ENCODE results near the gene SLC8A1. TPM values are rescaled to one million over a fixed set of nuclear protein-coding genes. Genes with fewer than 3 reads are reported as not detected.

SLC8A1 gene
- total and polyA plus RNA-seq, 10 of the 15 experiments (the other 5 are each of a cell fraction or from before 2014, with no cell fraction given) = under 0.01 to 1.2 (median 0.01) TPM; not detected in 3

DNA sequence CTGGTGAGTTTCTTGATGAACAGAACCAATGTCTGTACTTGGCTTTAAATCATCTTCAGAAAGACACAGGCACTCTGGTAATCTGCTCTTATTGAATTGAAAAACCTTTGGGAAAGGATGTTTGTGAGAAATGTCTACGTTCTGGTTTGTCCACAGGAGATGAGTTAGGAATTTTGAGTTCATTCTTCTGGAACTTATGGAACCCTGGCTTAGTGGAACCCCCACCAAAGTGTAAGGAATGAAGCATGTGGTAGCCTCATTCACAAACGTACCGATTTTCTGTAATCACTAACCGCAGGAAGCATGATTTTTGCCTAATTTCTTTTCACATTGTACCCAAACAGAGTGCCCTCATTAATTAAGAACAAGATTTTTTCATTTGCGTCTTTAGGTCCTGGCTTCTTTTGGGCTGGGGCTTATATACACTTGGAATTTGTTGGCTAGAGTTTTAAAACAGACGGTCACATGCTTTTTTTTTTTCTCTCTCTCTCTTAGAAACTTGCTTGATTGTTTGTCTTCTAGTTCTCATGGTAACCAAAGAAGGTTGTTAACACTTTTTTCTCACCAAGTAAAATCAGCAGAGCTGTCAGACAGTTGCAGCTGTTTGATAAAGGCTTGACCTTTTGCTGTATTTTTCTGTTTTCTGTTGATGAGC is 358.7 kb downstream of the SLC8A1 start (continued):
- TF ChIP-seq, protein P1, sequence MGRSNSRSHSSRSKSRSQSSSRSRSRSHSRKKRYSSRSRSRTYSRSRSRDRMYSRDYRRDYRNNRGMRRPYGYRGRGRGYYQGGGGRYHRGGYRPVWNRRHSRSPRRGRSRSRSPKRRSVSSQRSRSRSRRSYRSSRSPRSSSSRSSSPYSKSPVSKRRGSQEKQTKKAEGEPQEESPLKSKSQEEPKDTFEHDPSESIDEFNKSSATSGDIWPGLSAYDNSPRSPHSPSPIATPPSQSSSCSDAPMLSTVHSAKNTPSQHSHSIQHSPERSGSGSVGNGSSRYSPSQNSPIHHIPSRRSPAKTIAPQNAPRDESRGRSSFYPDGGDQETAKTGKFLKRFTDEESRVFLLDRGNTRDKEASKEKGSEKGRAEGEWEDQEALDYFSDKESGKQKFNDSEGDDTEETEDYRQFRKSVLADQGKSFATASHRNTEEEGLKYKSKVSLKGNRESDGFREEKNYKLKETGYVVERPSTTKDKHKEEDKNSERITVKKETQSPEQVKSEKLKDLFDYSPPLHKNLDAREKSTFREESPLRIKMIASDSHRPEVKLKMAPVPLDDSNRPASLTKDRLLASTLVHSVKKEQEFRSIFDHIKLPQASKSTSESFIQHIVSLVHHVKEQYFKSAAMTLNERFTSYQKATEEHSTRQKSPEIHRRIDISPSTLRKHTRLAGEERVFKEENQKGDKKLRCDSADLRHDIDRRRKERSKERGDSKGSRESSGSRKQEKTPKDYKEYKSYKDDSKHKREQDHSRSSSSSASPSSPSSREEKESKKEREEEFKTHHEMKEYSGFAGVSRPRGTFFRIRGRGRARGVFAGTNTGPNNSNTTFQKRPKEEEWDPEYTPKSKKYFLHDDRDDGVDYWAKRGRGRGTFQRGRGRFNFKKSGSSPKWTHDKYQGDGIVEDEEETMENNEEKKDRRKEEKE (IDR thresholded peaks at IDR 0.05) = no peak
- no peak for TF ChIP-seq ZNF384 (IDR thresholded peaks at IDR 0.05; ENCODE audit: borderline replicate concordance, low read depth, low read length)
- TF ChIP-seq FOXM1 (IDR thresholded peaks at IDR 0.05; ENCODE audit: low read depth, low read length) = no peak
- TF ChIP-seq MYB (IDR thresholded peaks at IDR 0.05; ENCODE audit: borderline replicate concordance, low read depth, low read length) = no peak
- no peak for TF ChIP-seq SREBF1 (IDR thresholded peaks at IDR 0.05; ENCODE audit: low read length)
- TF ChIP-seq, protein P2, sequence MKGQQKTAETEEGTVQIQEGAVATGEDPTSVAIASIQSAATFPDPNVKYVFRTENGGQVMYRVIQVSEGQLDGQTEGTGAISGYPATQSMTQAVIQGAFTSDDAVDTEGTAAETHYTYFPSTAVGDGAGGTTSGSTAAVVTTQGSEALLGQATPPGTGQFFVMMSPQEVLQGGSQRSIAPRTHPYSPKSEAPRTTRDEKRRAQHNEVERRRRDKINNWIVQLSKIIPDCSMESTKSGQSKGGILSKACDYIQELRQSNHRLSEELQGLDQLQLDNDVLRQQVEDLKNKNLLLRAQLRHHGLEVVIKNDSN (IDR thresholded peaks at IDR 0.05; ENCODE audit: borderline replicate concordance, extremely low read length, insufficient read depth, low read depth, low read length) = no peak

DNA sequence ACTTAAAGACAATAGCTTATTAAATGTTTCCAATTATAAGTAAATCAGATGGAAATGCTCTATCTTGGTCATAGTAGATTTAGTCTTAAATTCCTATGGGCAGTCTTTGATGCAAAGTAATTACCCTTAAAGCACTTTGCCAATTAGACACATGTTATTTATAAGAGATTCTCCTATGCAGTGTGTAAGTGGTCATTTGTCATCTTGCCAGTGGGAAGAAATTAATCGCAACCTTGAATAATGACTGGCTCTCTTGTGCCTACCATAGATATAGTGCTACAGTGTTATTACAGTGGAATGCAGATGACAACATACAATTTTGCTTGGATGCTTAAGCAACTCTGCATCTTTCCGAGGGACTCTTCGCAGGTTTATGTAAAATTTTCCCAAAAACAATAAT is 361.8 kb downstream of the SLC8A1 start:
- whole genome bisulfite sequencing (ENCODE audit: insufficient coverage, insufficient replicate concordance, low lambda C conversion rate, missing lambda C conversion rate) = 50% methylated on average over 3 of the region's 3 CpGs
- POLR2A ChIA-PET = no interaction called here
- TF ChIP-seq MEF2A (IDR thresholded peaks at IDR 0.05; ENCODE audit: insufficient read depth, low read depth, low read length) (no peak), IRF4 (IDR thresholded peaks at IDR 0.05; ENCODE audit: low read depth, low read length) (no peak), JUNB (IDR thresholded peaks at IDR 0.05) (no peak), SUZ12 (IDR thresholded peaks at IDR 0.05; ENCODE audit: unreplicated experiment) (no peak), EP300 (IDR thresholded peaks at IDR 0.05; ENCODE audit: borderline replicate concordance in 1 of 2, control insufficient read depth in 1 of 2, low read depth in 2 of 2, low read length in 2 of 2) (no peak), CHD2 (IDR thresholded peaks at IDR 0.05; ENCODE audit: borderline replicate concordance, low read depth, low read length) (no peak), ZNF207 (IDR thresholded peaks at IDR 0.05; ENCODE audit: borderline replicate concordance) (no peak), MXI1 (IDR thresholded peaks at IDR 0.05; ENCODE audit: low read depth, low read length) (no peak), MYC (IDR thresholded peaks at IDR 0.05; ENCODE audit: insufficient read depth, insufficient read length, insufficient replicate concordance, low read length, severe bottlenecking) (no peak)
- TF ChIP-seq, protein P3, sequence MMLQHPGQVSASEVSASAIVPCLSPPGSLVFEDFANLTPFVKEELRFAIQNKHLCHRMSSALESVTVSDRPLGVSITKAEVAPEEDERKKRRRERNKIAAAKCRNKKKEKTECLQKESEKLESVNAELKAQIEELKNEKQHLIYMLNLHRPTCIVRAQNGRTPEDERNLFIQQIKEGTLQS (IDR thresholded peaks at IDR 0.05; ENCODE audit: borderline replicate concordance, extremely low read depth, low read depth, low read length) = no peak
- TF ChIP-seq, protein P4, sequence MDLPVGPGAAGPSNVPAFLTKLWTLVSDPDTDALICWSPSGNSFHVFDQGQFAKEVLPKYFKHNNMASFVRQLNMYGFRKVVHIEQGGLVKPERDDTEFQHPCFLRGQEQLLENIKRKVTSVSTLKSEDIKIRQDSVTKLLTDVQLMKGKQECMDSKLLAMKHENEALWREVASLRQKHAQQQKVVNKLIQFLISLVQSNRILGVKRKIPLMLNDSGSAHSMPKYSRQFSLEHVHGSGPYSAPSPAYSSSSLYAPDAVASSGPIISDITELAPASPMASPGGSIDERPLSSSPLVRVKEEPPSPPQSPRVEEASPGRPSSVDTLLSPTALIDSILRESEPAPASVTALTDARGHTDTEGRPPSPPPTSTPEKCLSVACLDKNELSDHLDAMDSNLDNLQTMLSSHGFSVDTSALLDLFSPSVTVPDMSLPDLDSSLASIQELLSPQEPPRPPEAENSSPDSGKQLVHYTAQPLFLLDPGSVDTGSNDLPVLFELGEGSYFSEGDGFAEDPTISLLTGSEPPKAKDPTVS (IDR thresholded peaks at IDR 0.05; ENCODE audit: low read depth, low read length) = no peak

More for the DNA sequence above, 361.8 kb downstream of the SLC8A1 start:
- intact Hi-C loops (cut with micrococcal nuclease; ENCODE audit: unreplicated experiment) = no loop called here
- Histone ChIP-seq H3K9ac (ENCODE audit: control insufficient read depth, insufficient read depth, low read length) (no peak overlapping the region), H2AFZ (ENCODE audit: control insufficient read depth, low read depth, low read length) (no peak overlapping the region), H3K4me3 (no peak overlapping the region), H3K27ac (ENCODE audit: control insufficient read depth, insufficient read depth) (no peak overlapping the region), H3K4me2 (ENCODE audit: control insufficient read depth, insufficient read depth) (no peak overlapping the region), H3K4me1 (ENCODE audit: control insufficient read depth, insufficient read depth, low read length) (no peaks in the 10 kb centered on the region), H3K27me3 (replicated peaks in 1 of 2; ENCODE audit: control insufficient read depth in 2 of 2, insufficient read depth in 2 of 2, low read length in 1 of 2) (no peaks in the 10 kb centered on the region), H3K79me2 (ENCODE audit: control insufficient read depth, insufficient read depth, low read length) (no peaks in the 10 kb centered on the region), H3K36me3 (ENCODE audit: control insufficient read depth in 2 of 2, insufficient read depth in 2 of 2, low read length in 1 of 2) (no peaks in the 10 kb centered on the region), H4K20me1 (ENCODE audit: control insufficient read depth, insufficient read depth) (no peaks in the 10 kb centered on the region), H3K9me3 (replicated peaks; ENCODE audit: control insufficient read depth, insufficient read depth, low read length) (no peaks in the 10 kb centered on the region)
- ChIA-PET SMC1A (ENCODE audit: uncharacterized antibody, unreplicated experiment) (no interaction called here), CTCF (no interaction called here), RAD21 (ENCODE audit: unreplicated experiment) (no interaction called here)
- BruUV-seq (replicated peaks) = no TSS peak
- no peak for FAIRE-seq
- ATAC-seq = no peak
- in situ Hi-C loops (cut with MboI) = no loop called here
- DNase-seq (ENCODE audit: low read depth, low spot score) = no peak

Measured in GM12878 (cell line).